Fibroblast of lung (primary cell): ENCODE data around the gene MFAP3. TPM values are rescaled to one million over a fixed set of nuclear protein-coding genes. Genes with fewer than 3 reads are reported as not detected.
A peak's percentile ranks its signal among the peaks of the same experiment; 100 is the strongest.

ENCODE experiments used
- DNase-seq, 2 donors: peaks; one replicate each; pipeline versions ENCODE4 v3.0.0 to v3.0.0-alpha.2; 2010; ENCODE audit warnings: low read depth in 2 of 2
- H2AFZ ChIP-seq: 2 replicates; pipeline ENCODE4 v1.5.1; 2012; ENCODE audit warnings: low read length, control low read depth, inconsistent platforms
- H3K27ac ChIP-seq: 2 replicates; pipeline ENCODE4 v1.5.1; 2011; ENCODE audit warnings: low read length, control low read depth; ENCODE audit not compliant: insufficient read depth
- H3K27me3 ChIP-seq: 2 replicates; pipeline ENCODE4 v1.5.1; 2011; ENCODE audit warnings: mild to moderate bottlenecking, low read length; ENCODE audit not compliant: control insufficient read depth, insufficient read depth
- H3K36me3 ChIP-seq: 2 replicates; pipeline ENCODE4 v1.5.1; 2011; ENCODE audit warnings: low read length; ENCODE audit not compliant: control insufficient read depth, insufficient read depth
- H3K4me1 ChIP-seq: 2 replicates; pipeline ENCODE4 v1.5.1; 2011; ENCODE audit warnings: low read length; ENCODE audit not compliant: control insufficient read depth, insufficient read depth; ENCODE audit errors: extremely low read depth
- H3K4me2 ChIP-seq: 2 replicates; pipeline ENCODE4 v1.5.1; 2011; ENCODE audit warnings: low read length, control low read depth; ENCODE audit not compliant: insufficient read depth; ENCODE audit errors: extremely low read depth
- H3K4me3 ChIP-seq, 4 experiments: fragments of 200-600 bp in 1 of 4; sonication (generic) in 1 of 4; replicated peaks in 1 of 4; 2 replicates each; pipeline ENCODE4 v1.5.1; 2011 to 2016; ENCODE audit warnings: low read length in 4 of 4, low read depth in 3 of 4, mild to moderate bottlenecking in 3 of 4, control low read depth in 2 of 4, inconsistent platforms in 1 of 4, mixed read lengths in 1 of 4; ENCODE audit not compliant: insufficient read depth in 1 of 4; ENCODE audit errors: control extremely low read depth in 1 of 4
- H3K79me2 ChIP-seq: 2 replicates; pipeline ENCODE4 v1.5.1; 2012; ENCODE audit warnings: mild to moderate bottlenecking, low read length, inconsistent platforms; ENCODE audit not compliant: control insufficient read depth, insufficient read depth
- H3K9ac ChIP-seq: 2 replicates; pipeline ENCODE4 v1.5.1; 2011; ENCODE audit warnings: mild to moderate bottlenecking, low read length, control low read depth; ENCODE audit not compliant: insufficient read depth
- H3K9me3 ChIP-seq: 2 replicates; pipeline ENCODE4 v1.5.1; 2012; ENCODE audit warnings: low read depth, low read length; ENCODE audit not compliant: control insufficient read depth, insufficient read depth
- H4K20me1 ChIP-seq: 2 replicates; pipeline ENCODE4 v1.5.1; 2011; ENCODE audit warnings: low read length; ENCODE audit not compliant: control insufficient read depth, insufficient read depth; ENCODE audit errors: extremely low read depth
- CTCF ChIP-seq, 2 donors: IDR thresholded peaks in 1 of 2; conservative IDR thresholded peaks in 1 of 2; 1 replicate in 1 of 2; 2 replicates in 1 of 2; pipeline ENCODE4 v1.5.1; 2011 to 2012; ENCODE audit warnings: low read length in 2 of 2, control low read depth in 1 of 2, inconsistent platforms in 1 of 2, low read depth in 1 of 2, mild to moderate bottlenecking in 1 of 2
- EZH2 ChIP-seq: IDR thresholded peaks from 2 replicates; pipeline ENCODE4 v1.5.1; 2012; ENCODE audit warnings: low read length, control low read depth, mild to moderate bottlenecking; ENCODE audit errors: missing control alignments
- polyA plus RNA-seq, 2 donors: library from polyadenylated mRNA; depleted of rRNA in 1 of 2; stranded (reverse) in 1 of 2; unstranded in 1 of 2; fragments of >200 nt; gene quantifications; 2 replicates each; pipeline ENCODE4 v1.2.1, GENCODE V29; 2011 to 2012; ENCODE audit warnings: missing spikeins in 1 of 2
- total RNA-seq: library from RNA; depleted of rRNA; stranded (reverse); fragments of >200 nt; gene quantifications from 2 replicates; pipeline ENCODE4 v1.2.1, GENCODE V29; 2014

MFAP3 gene
- total and polyA plus RNA-seq, 2 donors (not counting 1 experiment from before 2014, with no cell fraction given), result 62.2 to 63.3 TPM

DNA sequence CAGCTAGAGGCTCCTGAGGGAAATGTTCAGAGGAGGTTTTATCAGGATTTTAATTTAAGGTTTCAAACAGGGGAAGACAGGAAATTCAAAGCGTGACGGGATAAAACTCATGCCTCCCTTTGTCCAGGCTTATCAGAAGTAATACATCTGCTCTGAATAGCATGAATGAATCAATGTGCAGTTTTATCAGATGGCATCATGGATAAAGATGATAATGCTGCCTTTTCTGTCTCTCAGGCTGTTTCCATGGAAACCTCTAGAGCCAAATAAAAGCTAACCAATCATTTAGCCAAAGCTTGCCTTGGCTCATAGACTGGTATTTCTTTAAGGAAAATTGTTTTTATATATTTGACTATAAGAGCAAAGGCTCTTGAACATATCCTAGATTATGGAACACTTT lies 16.4 kb downstream of the MFAP3 start:
- no peak overlapping the region for H3K9ac ChIP-seq
- no peak overlapping the region for H2AFZ ChIP-seq
- no peaks in the 10 kb centered on the region for H3K79me2 ChIP-seq
- no peaks in the 10 kb centered on the region for H3K4me1 ChIP-seq
- no peak overlapping the region for H3K4me3 ChIP-seq
- no peak for DNase-seq
- H4K20me1 ChIP-seq, result peaks cover 2% of the 10 kb centered on the region
- TF ChIP-seq CTCF (conservative IDR thresholded peaks at IDR 0.05 in 1 of 2, IDR thresholded peaks at IDR 0.05 in 1 of 2; ENCODE audit: low read depth in 1 of 2, low read length in 2 of 2) (no peak), EZH2 (no peak)
- no peak overlapping the region for H3K27ac ChIP-seq
- no peaks in the 10 kb centered on the region for H3K27me3 ChIP-seq
- H3K36me3 ChIP-seq, result no peaks in the 10 kb centered on the region
- no peak overlapping the region for H3K4me2 ChIP-seq
- H3K9me3 ChIP-seq, result no peaks in the 10 kb centered on the region

GRCh38 chr5:154058055-154059038 lies 19.6 kb downstream of the MFAP3 start:
- no peaks in the 10 kb centered on the region for H3K9me3 ChIP-seq
- H3K4me1 ChIP-seq, result no peaks in the 10 kb centered on the region
- peak; percentile 12 to 74 for DNase-seq
- H3K27ac ChIP-seq, result no peak overlapping the region
- H3K79me2 ChIP-seq, result no peaks in the 10 kb centered on the region
- H3K27me3 ChIP-seq, result no peaks in the 10 kb centered on the region
- no peak overlapping the region for H3K9ac ChIP-seq
- TF ChIP-seq CTCF (conservative IDR thresholded peaks at IDR 0.05 in 1 of 2, IDR thresholded peaks at IDR 0.05 in 1 of 2; ENCODE audit: low read depth in 1 of 2, low read length in 2 of 2) (no peak), EZH2 (no peak)
- no peak overlapping the region for H3K4me2 ChIP-seq
- no peak overlapping the region for H3K4me3 ChIP-seq
- no peaks in the 10 kb centered on the region for H4K20me1 ChIP-seq
- H3K36me3 ChIP-seq, result no peaks in the 10 kb centered on the region
- no peak overlapping the region for H2AFZ ChIP-seq

DNA sequence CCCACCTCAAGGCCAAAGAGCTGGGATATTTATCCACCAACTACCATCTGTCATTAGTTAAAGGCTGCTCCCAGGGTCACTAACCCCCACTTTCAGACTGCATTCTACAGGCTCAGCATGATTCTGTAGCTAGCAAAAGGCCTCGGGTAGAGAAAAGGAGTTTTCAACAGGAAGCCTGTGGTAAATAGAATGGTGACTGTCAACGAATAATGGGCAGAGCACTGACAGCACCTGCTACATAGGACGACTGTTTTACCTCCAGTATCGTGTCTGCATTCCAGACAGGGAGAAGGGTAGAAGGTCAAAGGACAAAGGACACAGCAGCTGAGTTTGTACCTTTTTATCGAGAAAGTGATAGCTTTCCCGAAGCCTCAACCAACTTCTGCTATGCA lies 20.3 kb downstream of the MFAP3 start:
- Histone ChIP-seq H3K4me1 (no peaks in the 10 kb centered on the region), H3K36me3 (no peaks in the 10 kb centered on the region), H4K20me1 (no peaks in the 10 kb centered on the region), H3K9ac (no peak overlapping the region), H3K79me2 (no peaks in the 10 kb centered on the region), H3K27me3 (no peaks in the 10 kb centered on the region), H2AFZ (no peak overlapping the region), H3K4me2 (no peak overlapping the region), H3K4me3 (no peak overlapping the region), H3K27ac (no peak overlapping the region), H3K9me3 (no peaks in the 10 kb centered on the region)
- DNase-seq, result no peak
- no peak for TF ChIP-seq EZH2
- TF ChIP-seq CTCF (conservative IDR thresholded peaks at IDR 0.05 in 1 of 2, IDR thresholded peaks at IDR 0.05 in 1 of 2; ENCODE audit: low read depth in 1 of 2, low read length in 2 of 2), result no peak
